Occipital lobe (tissue), 2 donors: ENCODE measurements around the gene PDCD1. TPM values are rescaled to one million over a fixed set of nuclear protein-coding genes. Genes with fewer than 3 reads are reported as not detected.
A peak's percentile ranks its signal among the peaks of the same experiment; 100 is the strongest.
"Not testable (repeated sequence)": the region's sequence is repeated elsewhere in the genome, so short reads cannot be mapped to it uniquely, and the experiment has no call there.

ENCODE experiments used
- DNase-seq: peaks from one replicate; lab custom pipeline; 2025; lab: John Stamatoyannopoulos, UW
- total RNA-seq: library from RNA; depleted of rRNA; stranded (reverse); fragments of >200 nt; gene quantifications from one replicate; pipeline ENCODE4 v1.2.3, GENCODE V29; 2014

Gene PDCD1
- total RNA-seq, 1 donor from 2014 or later: not detected

- no peak for DNase-seq
Observed at GRCh38 chr2:241879326-241879725, 20.6 kb upstream of the PDCD1 start.

GRCh38 chr2:241877989-241878970 is 19.6 kb upstream of the PDCD1 start:
- DNase-seq: peak; percentile 44

GRCh38 chr2:241877197-241877685 is 18.5 kb upstream of the PDCD1 start:
- DNase-seq: no peak

GRCh38 chr2:241876528-241877196 is 18.0 kb upstream of the PDCD1 start:
- DNase-seq: no peak

- not testable (repeated sequence) for DNase-seq
Observed at GRCh38 chr2:241875754-241876527, 17.2 kb upstream of the PDCD1 start.

GRCh38 chr2:241874277-241874925 is 15.7 kb upstream of the PDCD1 start:
- DNase-seq: no peak

- DNase-seq: no peak
Observed at GRCh38 chr2:241873803-241874110, 15.1 kb upstream of the PDCD1 start.

- no peak for DNase-seq
Observed at GRCh38 chr2:241873081-241873802, 14.5 kb upstream of the PDCD1 start.

- no peak for DNase-seq
Observed at GRCh38 chr2:241872313-241872642, 13.6 kb upstream of the PDCD1 start.

GRCh38 chr2:241871538-241872312 is 13.0 kb upstream of the PDCD1 start:
- no peak for DNase-seq

- DNase-seq: no peak
Observed at GRCh38 chr2:241870611-241871537, 12.2 kb upstream of the PDCD1 start.

GRCh38 chr2:241870081-241870541 is 11.4 kb upstream of the PDCD1 start:
- DNase-seq: no peak

GRCh38 chr2:241869087-241869961 is 10.6 kb upstream of the PDCD1 start, which contains the start of gene RTP5:
TSS of gene RTP5 (plus strand) at chr2:241869729. CDS start at chr2:241869757, 28 bp downstream.
- DNase-seq: no peak

- DNase-seq: no peak
Observed at GRCh38 chr2:241868661-241869081, 10.0 kb upstream of the PDCD1 start.

GRCh38 chr2:241867776-241868420 is 9.2 kb upstream of the PDCD1 start:
- DNase-seq: no peak

GRCh38 chr2:241866790-241867645 is 8.3 kb upstream of the PDCD1 start:
- no peak for DNase-seq
